22Rv1 (cell line): Measurements from ENCODE around the gene PCDH9.

Experiments used
- H3K27ac ChIP-seq: fragments of 450-650 bp; 2 replicates; pipeline ENCODE4 v1.5.1; 2017
- ZFX ChIP-seq: fragments of 450-650 bp; IDR thresholded peaks from 2 replicates; pipeline ENCODE4 v1.6.1; 2017; ENCODE audit warnings: antibody characterized with exemption, borderline replicate concordance
- TF ChIP-seq, protein P1 (sequence below): fragments of 450-650 bp; IDR thresholded peaks from 2 replicates; pipeline ENCODE4 v1.5.1; 2017; ENCODE audit warnings: mild to moderate bottlenecking

The PCDH9 gene

DNA sequence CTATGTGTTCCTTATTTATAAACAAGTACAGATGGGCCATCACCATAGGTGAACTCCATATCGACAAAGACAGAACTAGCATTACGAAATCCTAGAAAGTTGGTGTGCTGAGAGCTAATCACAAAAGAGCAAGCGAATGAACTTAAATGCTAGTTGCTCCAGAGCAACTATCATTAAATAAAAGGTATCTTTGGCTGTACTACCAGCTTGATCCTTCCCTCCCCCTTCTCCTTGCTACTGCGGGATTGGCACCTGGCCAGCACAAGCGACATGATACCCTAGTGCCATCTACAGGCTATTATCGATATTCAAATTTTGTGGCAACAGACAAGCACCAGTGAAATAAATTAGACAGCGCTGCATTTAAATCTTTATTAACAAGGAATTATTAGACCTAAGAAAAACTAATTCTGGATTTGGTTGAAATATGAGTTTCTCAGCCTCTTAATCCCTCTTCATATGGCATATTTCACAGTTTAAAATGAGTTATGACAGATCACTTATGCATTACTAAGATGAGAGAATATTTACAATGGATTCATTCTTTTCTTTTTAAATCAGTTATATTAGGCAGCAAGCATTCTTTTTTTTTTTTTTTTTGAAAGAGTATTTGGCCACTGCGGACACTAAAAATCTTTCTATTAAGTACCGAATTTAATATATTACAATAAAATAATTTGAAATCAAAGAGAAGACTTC lies 5.8 kb downstream of the PCDH9 start:
- TF ChIP-seq, protein P1, sequence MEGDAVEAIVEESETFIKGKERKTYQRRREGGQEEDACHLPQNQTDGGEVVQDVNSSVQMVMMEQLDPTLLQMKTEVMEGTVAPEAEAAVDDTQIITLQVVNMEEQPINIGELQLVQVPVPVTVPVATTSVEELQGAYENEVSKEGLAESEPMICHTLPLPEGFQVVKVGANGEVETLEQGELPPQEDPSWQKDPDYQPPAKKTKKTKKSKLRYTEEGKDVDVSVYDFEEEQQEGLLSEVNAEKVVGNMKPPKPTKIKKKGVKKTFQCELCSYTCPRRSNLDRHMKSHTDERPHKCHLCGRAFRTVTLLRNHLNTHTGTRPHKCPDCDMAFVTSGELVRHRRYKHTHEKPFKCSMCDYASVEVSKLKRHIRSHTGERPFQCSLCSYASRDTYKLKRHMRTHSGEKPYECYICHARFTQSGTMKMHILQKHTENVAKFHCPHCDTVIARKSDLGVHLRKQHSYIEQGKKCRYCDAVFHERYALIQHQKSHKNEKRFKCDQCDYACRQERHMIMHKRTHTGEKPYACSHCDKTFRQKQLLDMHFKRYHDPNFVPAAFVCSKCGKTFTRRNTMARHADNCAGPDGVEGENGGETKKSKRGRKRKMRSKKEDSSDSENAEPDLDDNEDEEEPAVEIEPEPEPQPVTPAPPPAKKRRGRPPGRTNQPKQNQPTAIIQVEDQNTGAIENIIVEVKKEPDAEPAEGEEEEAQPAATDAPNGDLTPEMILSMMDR = peak; percentile 83
- no peak for TF ChIP-seq ZFX
- peak overlapping the region; percentile 50 for H3K27ac ChIP-seq

DNA sequence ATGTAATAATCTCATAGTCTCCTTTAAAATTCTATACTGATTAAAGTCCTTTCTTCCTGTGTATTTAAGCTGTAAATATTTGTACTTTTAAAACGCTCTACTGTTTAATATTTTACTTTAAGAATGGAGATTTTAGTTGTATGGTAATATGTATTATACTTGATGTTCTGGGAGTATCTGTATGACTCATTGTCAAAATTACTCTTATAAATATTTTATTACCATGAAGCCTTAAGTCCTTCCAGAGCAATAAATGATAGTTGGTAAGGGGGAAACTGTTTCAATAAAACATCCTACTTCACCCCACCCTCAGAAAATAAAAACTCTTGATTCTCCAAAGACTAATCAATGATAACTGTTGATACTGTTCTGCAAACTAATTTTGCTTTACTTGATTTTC lies 6.4 kb downstream of the PCDH9 start:
- H3K27ac ChIP-seq = peak overlapping the region; percentile 50
- TF ChIP-seq, protein P1 = no peak
- no peak for TF ChIP-seq ZFX

DNA sequence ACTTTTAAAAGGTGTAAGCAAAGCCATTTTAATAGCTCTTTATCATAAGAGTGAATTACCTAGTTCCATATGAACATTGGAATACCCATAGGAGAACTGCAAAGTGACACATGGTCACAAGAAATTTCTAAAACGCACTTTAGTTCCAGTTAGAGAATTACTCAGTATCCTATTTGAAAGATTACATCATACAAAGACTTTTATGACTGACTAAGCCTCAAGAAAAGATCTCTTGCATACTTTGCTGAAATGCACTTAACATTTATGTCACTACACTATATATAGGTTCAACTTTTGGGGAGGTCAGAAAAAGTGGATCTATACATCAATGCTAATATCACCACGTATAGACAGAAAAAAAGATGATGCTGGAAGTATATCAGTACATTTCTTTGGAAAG lies 7.1 kb downstream of the PCDH9 start:
- TF ChIP-seq ZFX = no peak
- TF ChIP-seq, protein P1 = no peak

DNA sequence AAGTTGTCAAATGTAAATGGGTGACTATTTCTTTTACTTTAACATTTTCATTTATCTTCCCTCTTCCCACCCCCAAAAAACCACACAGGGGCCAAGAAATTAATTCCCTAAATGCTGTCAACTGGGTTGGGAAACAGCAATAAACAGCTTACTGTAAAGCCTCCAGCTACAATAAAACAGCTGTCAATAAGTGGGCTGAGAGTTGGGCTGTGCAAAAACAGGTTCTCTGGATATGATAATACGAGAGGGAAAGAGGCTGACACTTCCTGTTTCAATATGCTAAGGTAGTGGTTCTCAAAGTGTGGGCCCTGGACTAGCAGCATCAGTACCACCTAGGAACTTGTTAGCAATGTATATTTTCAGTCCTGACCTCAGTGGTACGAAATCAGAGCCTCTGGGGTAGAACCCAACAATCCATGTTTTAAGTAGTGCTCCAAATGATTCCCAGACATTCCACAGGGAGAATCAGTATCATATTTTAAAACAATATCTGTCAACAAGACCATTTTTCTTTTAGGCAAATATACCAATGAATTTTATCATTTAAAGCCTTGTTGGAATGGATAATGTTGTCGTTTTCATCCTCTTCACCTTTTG lies 8.4 kb downstream of the PCDH9 start:
- TF ChIP-seq ZFX = no peak
- TF ChIP-seq, protein P1 = no peak
- H3K27ac ChIP-seq = no peak overlapping the region

More for the DNA sequence above, 7.1 kb downstream of the PCDH9 start:
- no peak overlapping the region for H3K27ac ChIP-seq

DNA sequence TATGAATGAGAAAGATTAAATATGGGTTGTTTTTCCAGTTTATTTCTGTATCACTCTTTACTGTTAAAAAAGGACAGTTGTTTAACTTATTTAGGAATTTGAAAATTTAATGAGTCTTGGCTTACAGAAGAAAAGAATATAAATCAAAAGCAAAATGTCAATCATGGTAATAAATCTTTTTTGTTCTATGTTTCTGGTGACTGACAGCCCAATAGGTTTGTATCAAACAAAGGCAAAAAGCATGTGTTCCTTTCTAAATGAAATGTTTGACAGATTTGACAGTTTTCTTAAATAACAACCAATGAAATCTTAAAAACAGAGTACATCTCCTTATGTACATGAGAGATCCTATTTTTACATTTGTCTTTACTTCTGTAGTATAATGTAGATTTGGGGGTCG lies 11.0 kb downstream of the PCDH9 start:
- no peak for TF ChIP-seq ZFX
- TF ChIP-seq, protein P1 = no peak
- H3K27ac ChIP-seq = no peak overlapping the region

DNA sequence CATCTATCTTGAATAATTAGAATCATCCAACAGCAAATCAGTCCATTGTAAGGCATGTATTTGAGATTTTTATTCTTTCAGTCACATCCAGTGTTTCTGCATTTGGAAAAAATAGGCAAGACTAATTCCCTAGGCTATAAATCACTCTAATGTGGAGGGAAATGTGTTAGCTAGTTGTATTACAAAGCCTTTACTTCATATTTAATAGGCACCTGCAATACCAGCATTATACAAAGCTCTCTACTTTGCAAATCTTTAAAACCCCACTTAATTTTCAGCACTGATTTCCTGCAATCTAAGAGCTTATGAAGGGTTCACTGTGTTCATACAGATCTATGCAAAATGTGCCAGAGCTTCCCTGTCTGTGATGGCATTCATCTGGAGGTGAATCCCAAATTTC lies 12.3 kb downstream of the PCDH9 start:
- H3K27ac ChIP-seq = no peak overlapping the region
- TF ChIP-seq, protein P1 = no peak
- TF ChIP-seq ZFX = no peak

DNA sequence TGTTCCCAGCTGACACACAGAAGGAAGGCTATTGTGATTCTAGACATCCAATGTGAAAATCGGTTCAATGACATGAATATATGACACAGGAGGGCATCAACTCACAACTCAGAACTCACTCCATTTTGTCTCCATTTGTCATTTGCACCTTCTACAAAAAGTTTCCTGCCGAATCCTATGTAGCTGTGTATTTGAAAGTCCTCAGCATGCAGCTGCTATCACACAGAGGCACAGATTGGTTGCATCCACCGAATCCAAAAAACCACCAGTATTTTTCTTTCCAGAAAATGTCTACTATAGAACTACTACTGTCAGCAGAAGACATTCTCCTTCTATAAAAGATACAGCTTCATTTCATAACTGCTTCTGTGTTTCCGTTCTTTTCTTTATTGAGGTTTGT lies 13.3 kb downstream of the PCDH9 start:
- TF ChIP-seq ZFX = no peak
- TF ChIP-seq, protein P1 = no peak
- no peak overlapping the region for H3K27ac ChIP-seq
